Measurements from ENCODE around the gene THAP5. TPM values are rescaled to one million over a fixed set of nuclear protein-coding genes. Genes with fewer than 3 reads are reported as not detected.

The THAP5 gene
- total RNA-seq, result 22.8 TPM
- 10 to 100 TPM; 14.6 to 22.4 (median 19.5) TPM for polyA plus RNA-seq (ENCODE audit: insufficient read depth in 1 of 8, insufficient read length in 8 of 8, low replicate concordance in 1 of 8)
- long read RNA-seq, donor 1, partial matches to known transcripts, result 0 of 3 reads
- long read RNA-seq, donor 1, other reads (novel, unspliced or antisense), result 0 of 3 reads
- long read RNA-seq, donor 2, partial matches to known transcripts, result 0 of 1 reads
- long read RNA-seq, donor 2, other reads (novel, unspliced or antisense), result 0 of 1 reads
- long read RNA-seq, donor 3, transcript THAP5-203 (3 exons, 3,306 nt), result major isoform, 6 of 8 reads
- long read RNA-seq, donor 3, partial matches to known transcripts, result 0 of 8 reads
- long read RNA-seq, donor 3, other reads (novel, unspliced or antisense), result 0 of 8 reads
- long read RNA-seq, donor 4, partial matches to known transcripts, result 0 of 4 reads
- long read RNA-seq, donor 4, other reads (novel, unspliced or antisense), result 0 of 4 reads
- long read RNA-seq, donor 5, transcript THAP5-203 (3 exons, 3,306 nt), result major isoform, 9 of 10 reads
- long read RNA-seq, donor 5, partial matches to known transcripts, result 0 of 10 reads
- long read RNA-seq, donor 5, other reads (novel, unspliced or antisense), result 0 of 10 reads
- long read RNA-seq, donor 6, transcript THAP5-203 (3 exons, 3,306 nt), result major isoform, 6 of 11 reads
- long read RNA-seq, donor 6, partial matches to known transcripts, result 0 of 11 reads
- long read RNA-seq, donor 6, other reads (novel, unspliced or antisense), result 0 of 11 reads
- long read RNA-seq, donor 7, transcript THAP5-203 (3 exons, 3,306 nt), result major isoform, 7 of 19 reads
- long read RNA-seq, donor 7, transcript THAP5-207 (2 exons, 1,051 nt), result minor isoform, 5 of 19 reads
- long read RNA-seq, donor 7, partial matches to known transcripts, result 0 of 19 reads
- long read RNA-seq, donor 7, other reads (novel, unspliced or antisense), result 0 of 19 reads
- long read RNA-seq, donor 8, partial matches to known transcripts, result 0 of 7 reads
- long read RNA-seq, donor 8, other reads (novel, unspliced or antisense), result 0 of 7 reads
- long read RNA-seq, donor 9, transcript THAP5-203 (3 exons, 3,306 nt), result major isoform, 6 of 10 reads
- long read RNA-seq, donor 9, partial matches to known transcripts, result 0 of 10 reads
- long read RNA-seq, donor 9, other reads (novel, unspliced or antisense), result 0 of 10 reads
- long read RNA-seq, donor 10, partial matches to known transcripts, result 0 of 5 reads
- long read RNA-seq, donor 10, other reads (novel, unspliced or antisense), result 0 of 5 reads
- long read RNA-seq, donor 11, partial matches to known transcripts, result 0 of 7 reads
- long read RNA-seq, donor 11, other reads (novel, unspliced or antisense), result 0 of 7 reads

- H3K9me3 ChIP-seq (replicated peaks; ENCODE audit: control insufficient read depth, low read depth, low read length), result peaks cover 3% of the 10 kb centered on the region
- peaks cover 5% of the 10 kb centered on the region for H3K36me3 ChIP-seq (ENCODE audit: control insufficient read depth, insufficient read depth, low read length)
- DNase-seq, result peak; percentile 100
- H3K4me1 ChIP-seq (ENCODE audit: control insufficient read depth, insufficient read depth, low read length), result no peaks in the 10 kb centered on the region
- under 1% methylated on average over 65 of the region's 65 CpGs for WGBS (ENCODE audit: insufficient coverage)
- H3K27me3 ChIP-seq (ENCODE audit: control insufficient read depth, insufficient read depth, low read length), result no peaks in the 10 kb centered on the region
- peak within 1 kb of the TSS; percentile 97 for H3K27ac ChIP-seq (ENCODE audit: low read length)
- peak within 1 kb of the TSS; percentile 91 for H3K4me3 ChIP-seq (ENCODE audit: low read length)
Measured at GRCh38 chr7:108569381-108570145, at the start of gene THAP5, which contains the start of gene DNAJB9. Gene THAP5 (minus strand): TSS chr7:108569706. CDS start chr7:108569569, 137 bp downstream. Gene DNAJB9 (plus strand): TSS chr7:108569874. CDS start chr7:108571727, 1,853 bp downstream.

- Histone ChIP-seq H3K4me3 (ENCODE audit: low read length) (no peak overlapping the region), H3K4me1 (ENCODE audit: control insufficient read depth, insufficient read depth, low read length) (no peaks in the 10 kb centered on the region), H3K36me3 (ENCODE audit: control insufficient read depth, insufficient read depth, low read length) (no peaks in the 10 kb centered on the region), H3K27ac (ENCODE audit: low read length) (no peak overlapping the region), H3K9me3 (replicated peaks; ENCODE audit: control insufficient read depth, low read depth, low read length) (no peaks in the 10 kb centered on the region), H3K27me3 (ENCODE audit: control insufficient read depth, insufficient read depth, low read length) (no peaks in the 10 kb centered on the region)
- DNase-seq, result no peak
- WGBS (ENCODE audit: insufficient coverage), result no CpG with 5 or more reads among the region's 3 CpGs
Measured at GRCh38 chr7:108618056-108618455, 48.5 kb upstream of the THAP5 start.

GRCh38 chr7:108614896-108615295 is 45.4 kb upstream of the THAP5 start:
- Histone ChIP-seq H3K27ac (ENCODE audit: low read length) (no peak overlapping the region), H3K9me3 (replicated peaks; ENCODE audit: control insufficient read depth, low read depth, low read length) (no peaks in the 10 kb centered on the region), H3K27me3 (ENCODE audit: control insufficient read depth, insufficient read depth, low read length) (no peaks in the 10 kb centered on the region), H3K4me3 (ENCODE audit: low read length) (no peak overlapping the region), H3K4me1 (ENCODE audit: control insufficient read depth, insufficient read depth, low read length) (no peaks in the 10 kb centered on the region), H3K36me3 (ENCODE audit: control insufficient read depth, insufficient read depth, low read length) (no peaks in the 10 kb centered on the region)
- WGBS (ENCODE audit: insufficient coverage), result 73% methylated on average over 2 of the region's 3 CpGs
- DNase-seq, result no peak

GRCh38 chr7:108613949-108614381 is 44.5 kb upstream of the THAP5 start:
- Histone ChIP-seq H3K4me1 (ENCODE audit: control insufficient read depth, insufficient read depth, low read length) (no peaks in the 10 kb centered on the region), H3K27ac (ENCODE audit: low read length) (no peak overlapping the region), H3K9me3 (replicated peaks; ENCODE audit: control insufficient read depth, low read depth, low read length) (no peaks in the 10 kb centered on the region), H3K4me3 (ENCODE audit: low read length) (no peak overlapping the region), H3K27me3 (ENCODE audit: control insufficient read depth, insufficient read depth, low read length) (no peaks in the 10 kb centered on the region), H3K36me3 (ENCODE audit: control insufficient read depth, insufficient read depth, low read length) (no peaks in the 10 kb centered on the region)
- WGBS (ENCODE audit: insufficient coverage), result 86% methylated on average over 3 of the region's 4 CpGs
- no peak for DNase-seq

GRCh38 chr7:108613147-108613948 is 43.8 kb upstream of the THAP5 start:
- Histone ChIP-seq H3K27me3 (ENCODE audit: control insufficient read depth, insufficient read depth, low read length) (no peaks in the 10 kb centered on the region), H3K4me1 (ENCODE audit: control insufficient read depth, insufficient read depth, low read length) (no peaks in the 10 kb centered on the region), H3K4me3 (ENCODE audit: low read length) (no peak overlapping the region), H3K36me3 (ENCODE audit: control insufficient read depth, insufficient read depth, low read length) (no peaks in the 10 kb centered on the region), H3K9me3 (replicated peaks; ENCODE audit: control insufficient read depth, low read depth, low read length) (no peaks in the 10 kb centered on the region), H3K27ac (ENCODE audit: low read length) (no peak overlapping the region)
- WGBS (ENCODE audit: insufficient coverage), result no CpG with 5 or more reads among the region's 5 CpGs
- peak; percentile 54 for DNase-seq

- H3K27me3 ChIP-seq (ENCODE audit: control insufficient read depth, insufficient read depth, low read length), result no peaks in the 10 kb centered on the region
- no peak for DNase-seq
- H3K4me3 ChIP-seq (ENCODE audit: low read length), result no peak overlapping the region
- no peaks in the 10 kb centered on the region for H3K4me1 ChIP-seq (ENCODE audit: control insufficient read depth, insufficient read depth, low read length)
- no peaks in the 10 kb centered on the region for H3K36me3 ChIP-seq (ENCODE audit: control insufficient read depth, insufficient read depth, low read length)
- H3K9me3 ChIP-seq (replicated peaks; ENCODE audit: control insufficient read depth, low read depth, low read length), result no peaks in the 10 kb centered on the region
- 27% methylated on average over 2 of the region's 4 CpGs for WGBS (ENCODE audit: insufficient coverage)
- H3K27ac ChIP-seq (ENCODE audit: low read length), result no peak overlapping the region
Measured at GRCh38 chr7:108611268-108611667, 41.8 kb upstream of the THAP5 start.

GRCh38 chr7:108609643-108610042 is 40.1 kb upstream of the THAP5 start:
- no peaks in the 10 kb centered on the region for H3K36me3 ChIP-seq (ENCODE audit: control insufficient read depth, insufficient read depth, low read length)
- WGBS (ENCODE audit: insufficient coverage), result no CpG with 5 or more reads among the region's 2 CpGs
- H3K27ac ChIP-seq (ENCODE audit: low read length), result no peak overlapping the region
- no peaks in the 10 kb centered on the region for H3K9me3 ChIP-seq (replicated peaks; ENCODE audit: control insufficient read depth, low read depth, low read length)
- no peaks in the 10 kb centered on the region for H3K4me1 ChIP-seq (ENCODE audit: control insufficient read depth, insufficient read depth, low read length)
- H3K27me3 ChIP-seq (ENCODE audit: control insufficient read depth, insufficient read depth, low read length), result no peaks in the 10 kb centered on the region
- H3K4me3 ChIP-seq (ENCODE audit: low read length), result no peak overlapping the region
- DNase-seq, result no peak

GRCh38 chr7:108605559-108606201 is 36.2 kb upstream of the THAP5 start:
- Histone ChIP-seq H3K27ac (ENCODE audit: low read length) (no peak overlapping the region), H3K27me3 (ENCODE audit: control insufficient read depth, insufficient read depth, low read length) (no peaks in the 10 kb centered on the region), H3K4me1 (ENCODE audit: control insufficient read depth, insufficient read depth, low read length) (no peaks in the 10 kb centered on the region), H3K36me3 (ENCODE audit: control insufficient read depth, insufficient read depth, low read length) (no peaks in the 10 kb centered on the region), H3K9me3 (replicated peaks; ENCODE audit: control insufficient read depth, low read depth, low read length) (no peaks in the 10 kb centered on the region), H3K4me3 (ENCODE audit: low read length) (no peak overlapping the region)
- 29% methylated on average over 3 of the region's 7 CpGs for WGBS (ENCODE audit: insufficient coverage)
- no peak for DNase-seq

Data from muscle of leg (tissue), 16 donors.